B cell (primary cell): ENCODE measurements around the gene LRRC42. TPM values are rescaled to one million over a fixed set of nuclear protein-coding genes. Genes with fewer than 3 reads are reported as not detected.

Experiments
- ATAC-seq: fragments of 200-7000 bp; cut with Tn5 transposase; one replicate; pipeline ENCODE4 v1.10.0; 2021; ENCODE audit warnings: low read depth, mild to moderate bottlenecking, moderate number of reproducible peaks, moderate library complexity
- CTCF ChIA-PET: fragments of 350-600 bp; sonication (Branson Sonifier 250); formaldehyde crosslinking; loops from one replicate; lab custom pipeline; 2021; ENCODE audit warnings: antibody characterized with exemption, inconsistent platforms; lab: Charles Lee
- POLR2A ChIA-PET: fragments of 350-600 bp; sonication (Branson Sonifier 250); formaldehyde crosslinking; loops from one replicate; lab custom pipeline; 2021; ENCODE audit warnings: antibody characterized with exemption; lab: Charles Lee
- DNase-seq: peaks from one replicate; pipeline ENCODE4 v3.0.0; 2013
- H2AFZ ChIP-seq: 2 replicates; pipeline ENCODE4 v1.6.1; 2012; ENCODE audit warnings: mild to moderate bottlenecking, low read depth, low read length; ENCODE audit not compliant: insufficient read depth, poor library complexity, severe bottlenecking
- H3K27ac ChIP-seq, 2 donors: 1 replicate in 1 of 2; 2 replicates in 1 of 2; pipeline ENCODE4 v1.5.1; 2012 to 2013; ENCODE audit warnings: low read length in 2 of 2, mild to moderate bottlenecking in 2 of 2, moderate library complexity in 1 of 2
- H3K27me3 ChIP-seq, 4 experiments: fragments of 200-600 bp in 1 of 4; sonication (generic) in 1 of 4; replicated peaks in 1 of 4; 1 replicate in 2 of 4; 2 replicates in 2 of 4; pipeline versions ENCODE4 v1.6.1 to v1.7.0; 2013 to 2016; ENCODE audit warnings: low read length in 3 of 4, mild to moderate bottlenecking in 2 of 4, mixed read lengths in 1 of 4, moderate library complexity in 1 of 4; ENCODE audit not compliant: insufficient read depth in 4 of 4, control insufficient read depth in 3 of 4; ENCODE audit errors: control extremely low read depth in 1 of 4
- H3K36me3 ChIP-seq, 2 experiments: replicated peaks in 1 of 2; 1 replicate in 1 of 2; 2 replicates in 1 of 2; pipeline versions ENCODE4 v1.6.1 to v1.7.1; 2013; ENCODE audit warnings: low read length in 1 of 2; ENCODE audit not compliant: insufficient read depth in 2 of 2, control insufficient read depth in 1 of 2; ENCODE audit errors: control extremely low read depth in 1 of 2, extremely low read depth in 1 of 2
- H3K4me1 ChIP-seq, 2 donors: fragments of 200-600 bp in 1 of 2; sonication (generic) in 1 of 2; 1 replicate in 1 of 2; 2 replicates in 1 of 2; pipeline versions ENCODE4 v1.5.1 to v1.6.1; 2013 to 2017; ENCODE audit warnings: low read length in 2 of 2; ENCODE audit not compliant: control insufficient read depth in 2 of 2, insufficient read depth in 2 of 2
- H3K4me2 ChIP-seq: replicated peaks from 2 replicates; pipeline ENCODE3; 2012; ENCODE audit warnings: mild to moderate bottlenecking, low read depth, low read length; ENCODE audit not compliant: poor library complexity, severe bottlenecking
- H3K4me3 ChIP-seq, 5 experiments: fragments of 200-600 bp in 1 of 5; sonication (generic) in 1 of 5; 1 replicate in 3 of 5; 2 replicates in 2 of 5; pipeline versions ENCODE4 v1.5.1 to v1.7.0; 2011 to 2016; ENCODE audit warnings: low read length in 4 of 5, mild to moderate bottlenecking in 4 of 5, low read depth in 2 of 5, control low read depth in 1 of 5, moderate library complexity in 1 of 5; ENCODE audit not compliant: insufficient read depth in 1 of 5; ENCODE audit errors: control extremely low read depth in 1 of 5, extremely low read depth in 1 of 5
- H3K79me2 ChIP-seq: fragments of 200-600 bp; sonication (generic); one replicate; pipeline ENCODE4 v1.6.0; 2016; ENCODE audit warnings: low read length; ENCODE audit not compliant: control insufficient read depth, insufficient read depth
- H3K9ac ChIP-seq: fragments of 200-600 bp; sonication (generic); 2 replicates; pipeline ENCODE4 v1.6.1; 2017; ENCODE audit warnings: mild to moderate bottlenecking, low read length, moderate library complexity
- H3K9me3 ChIP-seq, 3 donors: one replicate each; pipeline versions ENCODE4 v1.6.1 to v1.7.1; 2013; ENCODE audit warnings: low read length in 2 of 3; ENCODE audit not compliant: control insufficient read depth in 2 of 3, insufficient read depth in 1 of 3; ENCODE audit errors: control extremely low read depth in 1 of 3
- H4K20me1 ChIP-seq: 2 replicates; pipeline ENCODE4 v1.6.0; 2012; ENCODE audit warnings: mild to moderate bottlenecking, low read length; ENCODE audit not compliant: insufficient read depth, control insufficient read depth, poor library complexity, severe bottlenecking
- H3K27ac Mint-ChIP-seq: one replicate; pipeline ENCODE4 v1.8.0; 2021; ENCODE audit warnings: mixed read lengths
- H3K27me3 Mint-ChIP-seq: one replicate; pipeline ENCODE4 v1.8.0; 2021; ENCODE audit warnings: mixed read lengths
- H3K4me1 Mint-ChIP-seq: one replicate; pipeline ENCODE4 v1.8.0; 2021; ENCODE audit warnings: mixed read lengths
- H3K4me3 Mint-ChIP-seq: one replicate; pipeline ENCODE4 v1.8.0; 2021; ENCODE audit warnings: mixed read lengths
- H3K9me3 Mint-ChIP-seq: one replicate; pipeline ENCODE4 v1.8.0; 2022; ENCODE audit warnings: mixed read lengths; ENCODE audit not compliant: insufficient read depth
- EZH2 ChIP-seq: IDR thresholded peaks from 2 replicates; pipeline ENCODE4 v1.6.1; 2012; ENCODE audit warnings: borderline replicate concordance, low read depth, mild to moderate bottlenecking, moderate library complexity, low read length; ENCODE audit not compliant: insufficient read depth, poor library complexity, severe bottlenecking
- WGBS: methylation state at CpG from one replicate; pipeline ENCODE4 v1.1.5; 2013; ENCODE audit warnings: missing lambda C conversion rate; ENCODE audit not compliant: insufficient coverage; 5-methylcytosine and 5-hydroxymethylcytosine counted together
- intact Hi-C: fragments of 100-400 bp; cut with micrococcal nuclease; formaldehyde crosslinking; loops from one replicate; pipeline ENCODE4 v1.10.0; 2022
- polyA plus RNA-seq: library from polyadenylated mRNA; depleted of rRNA; stranded (reverse); fragments of >200 nt; gene quantifications from 2 replicates; pipeline ENCODE4 v1.2.3, GENCODE V29; 2012
- total RNA-seq, 2 donors: library from RNA; stranded (reverse); fragments of 120-200 nt in 1 of 2; gene quantifications; 1 replicate in 1 of 2; 2 replicates in 1 of 2; pipeline versions ENCODE4 v1.2.3 to v1.2.4, GENCODE V29; 2013 to 2022
- TF ChIP-seq, protein P1 (sequence below): fragments of 200-600 bp; IDR thresholded peaks from one replicate; pipeline ENCODE4 v1.8.0; 2022; ENCODE audit warnings: antibody characterized with exemption, mild to moderate bottlenecking

LRRC42 gene
- total and polyA plus RNA-seq, 2 donors (not counting 1 experiment from before 2014, with no cell fraction given) = 4.7 to 10.3 TPM

DNA sequence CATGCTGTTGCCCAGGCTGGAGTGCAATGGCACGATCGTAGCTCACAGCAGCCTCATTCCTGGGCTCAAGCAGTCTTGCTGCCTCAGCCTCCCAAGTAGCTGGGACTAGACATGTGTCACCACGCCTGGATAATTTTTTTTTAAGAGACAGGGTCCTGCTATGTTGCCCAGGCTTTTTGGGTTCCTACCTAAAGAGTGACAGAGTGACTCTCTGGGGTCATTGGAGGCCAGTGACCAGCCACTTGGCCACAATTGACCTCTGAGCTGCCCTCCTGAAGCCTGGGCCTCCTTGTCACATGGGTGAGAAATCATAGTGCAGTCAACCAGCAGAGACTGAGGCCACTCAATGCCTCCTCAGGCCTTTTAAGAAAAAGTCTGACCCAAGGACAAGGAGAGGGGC is 46.4 kb upstream of the LRRC42 start:
- no peaks in the 10 kb centered on the region for H3K79me2 ChIP-seq
- DNase-seq (no peak), ATAC-seq (no peak)
- ChIA-PET POLR2A (interaction anchor here (0.6 kb wide), 1 partner anchor 60 kb away, joined by 8 read pairs; no protein-coding TSS in a partner anchor), CTCF (interaction anchor here (1.2 kb wide), 1 partner anchor 60 kb away, joined by 3 read pairs; no protein-coding TSS in a partner anchor)
- no peak overlapping the region for H3K9ac ChIP-seq
- Mint-ChIP-seq H3K4me1 (no peaks in the 10 kb centered on the region), H3K27ac (no peak overlapping the region), H3K4me3 (no peak overlapping the region), H3K27me3 (peaks cover 8% of the 10 kb centered on the region), H3K9me3 (no peaks in the 10 kb centered on the region)
- H3K27me3 ChIP-seq = no peaks in the 10 kb centered on the region
- H3K4me1 ChIP-seq = no peaks in the 10 kb centered on the region
- no peak overlapping the region for H3K27ac ChIP-seq
- no peak overlapping the region for H2AFZ ChIP-seq
- TF ChIP-seq, protein P1, sequence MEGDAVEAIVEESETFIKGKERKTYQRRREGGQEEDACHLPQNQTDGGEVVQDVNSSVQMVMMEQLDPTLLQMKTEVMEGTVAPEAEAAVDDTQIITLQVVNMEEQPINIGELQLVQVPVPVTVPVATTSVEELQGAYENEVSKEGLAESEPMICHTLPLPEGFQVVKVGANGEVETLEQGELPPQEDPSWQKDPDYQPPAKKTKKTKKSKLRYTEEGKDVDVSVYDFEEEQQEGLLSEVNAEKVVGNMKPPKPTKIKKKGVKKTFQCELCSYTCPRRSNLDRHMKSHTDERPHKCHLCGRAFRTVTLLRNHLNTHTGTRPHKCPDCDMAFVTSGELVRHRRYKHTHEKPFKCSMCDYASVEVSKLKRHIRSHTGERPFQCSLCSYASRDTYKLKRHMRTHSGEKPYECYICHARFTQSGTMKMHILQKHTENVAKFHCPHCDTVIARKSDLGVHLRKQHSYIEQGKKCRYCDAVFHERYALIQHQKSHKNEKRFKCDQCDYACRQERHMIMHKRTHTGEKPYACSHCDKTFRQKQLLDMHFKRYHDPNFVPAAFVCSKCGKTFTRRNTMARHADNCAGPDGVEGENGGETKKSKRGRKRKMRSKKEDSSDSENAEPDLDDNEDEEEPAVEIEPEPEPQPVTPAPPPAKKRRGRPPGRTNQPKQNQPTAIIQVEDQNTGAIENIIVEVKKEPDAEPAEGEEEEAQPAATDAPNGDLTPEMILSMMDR = no peak
- no peak for TF ChIP-seq EZH2
- no peak overlapping the region for H3K4me2 ChIP-seq
- WGBS = 96% methylated on average over 3 of the region's 3 CpGs
- H4K20me1 ChIP-seq = no peaks in the 10 kb centered on the region
- H3K9me3 ChIP-seq = no peaks in the 10 kb centered on the region
- intact Hi-C loops = no loop called here
- no peak overlapping the region for H3K4me3 ChIP-seq
- no peaks in the 10 kb centered on the region for H3K36me3 ChIP-seq

DNA sequence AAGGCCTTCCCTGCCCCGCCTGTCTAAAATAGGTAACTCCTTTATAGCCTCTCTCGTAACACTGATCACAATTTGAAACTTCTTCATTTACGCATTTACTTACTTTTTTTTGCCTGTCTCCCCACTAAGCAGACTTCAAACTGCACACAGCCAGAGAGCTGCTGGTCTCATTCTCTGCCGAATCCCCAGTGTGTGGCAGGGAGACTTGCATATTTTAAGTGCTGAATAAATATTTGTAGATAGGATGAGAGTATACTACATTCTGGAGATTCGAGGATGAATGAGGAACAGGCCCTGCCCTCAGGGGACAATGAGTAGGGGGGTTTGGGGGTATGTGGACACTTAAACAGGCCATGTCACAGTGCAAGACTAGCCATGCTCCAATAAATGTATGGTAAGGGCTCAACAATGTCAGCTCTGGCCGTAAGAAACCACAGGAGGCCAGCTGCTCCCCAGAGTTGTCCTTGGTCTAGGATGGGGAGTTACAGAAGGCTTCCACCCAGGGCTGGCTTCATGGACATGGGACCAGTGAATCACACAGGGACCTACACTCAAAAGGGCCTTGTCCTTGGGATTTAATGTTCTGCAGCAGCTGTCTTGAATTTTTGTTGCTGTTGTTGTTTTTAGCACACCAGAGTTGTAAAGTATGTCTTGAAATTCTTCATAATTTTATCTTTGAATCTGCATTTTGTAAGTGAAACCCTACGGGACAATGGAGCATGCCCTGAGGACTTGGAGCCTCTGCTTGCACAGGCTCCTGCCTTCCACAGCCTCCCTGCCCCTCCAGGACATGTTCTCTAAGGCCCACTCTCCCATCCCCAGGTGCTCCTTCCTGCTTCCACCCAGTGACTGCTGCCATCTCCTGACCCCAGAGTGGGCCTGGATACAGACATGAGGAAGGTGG is 43.7 kb upstream of the LRRC42 start:
- Histone ChIP-seq H3K4me1 (no peaks in the 10 kb centered on the region), H3K4me2 (no peak overlapping the region), H3K27me3 (no peaks in the 10 kb centered on the region), H3K4me3 (no peak overlapping the region), H3K9me3 (no peaks in the 10 kb centered on the region), H2AFZ (no peak overlapping the region), H4K20me1 (no peaks in the 10 kb centered on the region), H3K36me3 (no peaks in the 10 kb centered on the region), H3K9ac (no peak overlapping the region), H3K79me2 (no peaks in the 10 kb centered on the region), H3K27ac (no peak overlapping the region)
- Mint-ChIP-seq H3K27me3 (no peaks in the 10 kb centered on the region), H3K4me1 (no peaks in the 10 kb centered on the region), H3K9me3 (no peaks in the 10 kb centered on the region), H3K4me3 (no peak overlapping the region), H3K27ac (no peak overlapping the region)
- DNase-seq (no peak), ATAC-seq (no peak)
- POLR2A ChIA-PET = no interaction called here
- intact Hi-C loops = no loop called here
- CTCF ChIA-PET = no interaction called here
- no peak for TF ChIP-seq EZH2
- TF ChIP-seq, protein P1 = no peak
- 96% methylated on average over 6 of the region's 7 CpGs for WGBS
